Activated T-helper 2 cell treated with anti-CD3 and anti-CD28 coated beads, Interferon-gamma antibody, Interleukin-2, Interleukin-4, amounts not matched to agents 10 μg/mL and 5 μg/mL and 100 μg/mL, durations not matched to agents 14 hours and 24 hours and 36 hours (primary cell): ENCODE measurements around the gene BICD1. TPM values are rescaled to one million over a fixed set of nuclear protein-coding genes. Genes with fewer than 3 reads are reported as not detected.

Experiments used
- DNase-seq: peaks from one replicate; pipeline ENCODE4 v3.0.0; 2021; ENCODE audit warnings: low spot score
- H3K27ac Mint-ChIP-seq: one replicate; pipeline ENCODE4 v1.8.0; 2021; ENCODE audit warnings: mixed read lengths
- H3K27me3 Mint-ChIP-seq: one replicate; pipeline ENCODE4 v1.8.0; 2021; ENCODE audit warnings: low read depth, mixed read lengths
- H3K36me3 Mint-ChIP-seq: one replicate; pipeline ENCODE4 v1.8.0; 2021; ENCODE audit warnings: low read depth, mixed read lengths
- H3K4me1 Mint-ChIP-seq: one replicate; pipeline ENCODE4 v1.8.0; 2021; ENCODE audit warnings: low read depth, mixed read lengths
- H3K4me3 Mint-ChIP-seq: one replicate; pipeline ENCODE4 v1.8.0; 2021; ENCODE audit warnings: low read depth, mild to moderate bottlenecking, moderate library complexity, mixed read lengths
- H3K9me3 Mint-ChIP-seq: one replicate; pipeline ENCODE4 v1.8.0; 2021; ENCODE audit warnings: mixed read lengths
- intact Hi-C: fragments of 100-400 bp; cut with micrococcal nuclease; formaldehyde crosslinking; loops from one replicate; pipeline ENCODE4 v1.15.1; 2023
- total RNA-seq: library from RNA; stranded (reverse); gene quantifications from 2 replicates; pipeline ENCODE4 v1.2.3, GENCODE V29; 2022

The BICD1 gene
- total RNA-seq, 1 donor from 2014 or later, result 8.0 TPM

DNA sequence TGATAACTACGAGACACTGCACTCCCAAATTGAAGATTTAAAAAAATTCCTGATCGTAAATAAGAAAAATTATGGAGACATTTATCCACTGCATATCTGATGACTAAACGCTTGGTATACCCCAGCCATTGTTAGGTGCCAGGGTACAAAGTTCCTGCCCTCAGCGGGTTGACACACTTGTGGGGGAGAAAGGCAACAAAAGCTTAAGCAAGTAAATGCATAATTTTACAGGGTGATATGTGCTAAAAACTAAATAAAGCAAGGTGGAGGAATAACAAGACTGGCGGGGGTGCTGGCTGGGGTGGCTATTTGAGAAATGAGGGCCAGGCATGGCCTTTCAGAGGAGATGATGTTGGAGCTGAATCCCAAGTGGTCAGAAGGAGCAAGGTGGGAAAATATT is 25.0 kb downstream of the BICD1 start:
- Mint-ChIP-seq H3K4me1 (peaks cover 11% of the 10 kb centered on the region), H3K27me3 (peaks cover 27% of the 10 kb centered on the region), H3K4me3 (no peak overlapping the region), H3K36me3 (no peaks in the 10 kb centered on the region), H3K27ac (no peak overlapping the region), H3K9me3 (no peaks in the 10 kb centered on the region)
- no peak for DNase-seq
- intact Hi-C loops, result loop anchor here (5.0 to 10.0 kb wide), 5 partner anchors 67 to 407 kb away; partner anchors contain the start of gene AMN1

DNA sequence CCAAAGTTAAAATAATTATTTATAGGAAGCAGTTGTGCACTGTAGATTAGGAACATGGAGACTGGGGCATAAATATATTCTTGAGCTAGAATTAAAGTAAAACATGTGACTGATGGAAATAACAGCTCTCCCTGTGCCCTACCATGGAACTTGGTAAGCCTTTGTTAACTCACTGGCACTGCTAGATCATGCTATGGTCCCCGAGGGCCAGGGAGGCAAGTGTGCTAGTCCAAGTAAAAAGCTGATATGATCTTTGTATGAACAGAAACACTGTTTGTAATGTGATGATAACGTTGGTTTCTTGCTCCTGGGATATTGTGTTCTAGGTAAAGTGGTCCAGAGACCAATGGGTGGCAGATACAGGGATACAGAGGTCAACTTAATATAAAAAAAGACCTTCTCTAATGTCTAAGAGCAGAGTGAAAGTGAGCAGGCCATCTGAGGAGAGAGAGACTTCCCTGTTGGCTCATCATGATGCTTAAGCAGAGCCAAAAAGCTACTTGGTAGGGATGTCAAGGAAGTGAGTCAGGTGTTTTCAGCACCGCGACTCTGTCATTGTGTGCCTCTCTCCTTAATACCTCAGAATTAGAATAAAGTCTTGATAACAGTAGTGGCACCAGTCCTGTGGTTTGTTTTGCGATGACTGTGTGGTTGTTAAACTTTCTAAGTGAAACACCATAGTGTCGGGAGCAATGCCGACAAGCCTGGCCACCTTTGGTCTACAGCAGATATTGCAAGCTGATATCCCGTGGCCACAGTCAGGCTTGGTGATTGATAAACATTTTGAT is 27.6 kb downstream of the BICD1 start:
- no peak overlapping the region for H3K4me3 Mint-ChIP-seq
- intact Hi-C loops, result loop anchor here (1.0 to 10.0 kb wide), 10 partner anchors 14 to 481 kb away; partner anchors contain the start of genes AMN1 and ETFBKMT

DNA sequence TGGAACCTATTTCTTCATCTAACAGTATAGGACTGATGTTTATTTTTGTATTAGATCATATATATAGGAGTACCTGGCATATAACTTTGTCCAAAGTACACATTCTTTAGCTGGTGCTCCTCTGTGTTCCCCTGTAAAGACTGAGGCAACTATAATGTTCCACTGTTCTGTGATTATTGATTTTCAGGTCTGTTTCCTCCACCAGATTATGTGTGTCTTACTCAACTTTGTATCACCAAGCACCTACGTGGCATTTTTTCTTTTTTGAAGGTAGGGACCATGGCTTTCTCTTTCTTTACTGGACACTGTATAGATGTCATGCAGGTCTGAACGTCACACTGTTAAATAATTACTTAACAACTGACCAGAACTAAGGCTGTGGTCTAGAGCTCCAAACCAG is 29.3 kb downstream of the BICD1 start:
- no peak overlapping the region for H3K4me3 Mint-ChIP-seq
- H3K9me3 Mint-ChIP-seq, result no peaks in the 10 kb centered on the region
- no peak for DNase-seq
- intact Hi-C loops, result loop anchor here (2.0 to 10.0 kb wide), 7 partner anchors 71 to 411 kb away; partner anchors contain the start of gene AMN1
- no peak overlapping the region for H3K27ac Mint-ChIP-seq
- no peaks in the 10 kb centered on the region for H3K36me3 Mint-ChIP-seq
- H3K27me3 Mint-ChIP-seq, result peaks cover 45% of the 10 kb centered on the region
- H3K4me1 Mint-ChIP-seq, result peaks cover 22% of the 10 kb centered on the region

More for the DNA sequence above, 27.6 kb downstream of the BICD1 start:
- peaks cover 32% of the 10 kb centered on the region for H3K27me3 Mint-ChIP-seq
- peaks cover 16% of the 10 kb centered on the region for H3K4me1 Mint-ChIP-seq
- no peaks in the 10 kb centered on the region for H3K36me3 Mint-ChIP-seq
- H3K9me3 Mint-ChIP-seq, result no peaks in the 10 kb centered on the region
- DNase-seq, result peak; percentile 38
- H3K27ac Mint-ChIP-seq, result peak overlapping the region; percentile 42

DNA sequence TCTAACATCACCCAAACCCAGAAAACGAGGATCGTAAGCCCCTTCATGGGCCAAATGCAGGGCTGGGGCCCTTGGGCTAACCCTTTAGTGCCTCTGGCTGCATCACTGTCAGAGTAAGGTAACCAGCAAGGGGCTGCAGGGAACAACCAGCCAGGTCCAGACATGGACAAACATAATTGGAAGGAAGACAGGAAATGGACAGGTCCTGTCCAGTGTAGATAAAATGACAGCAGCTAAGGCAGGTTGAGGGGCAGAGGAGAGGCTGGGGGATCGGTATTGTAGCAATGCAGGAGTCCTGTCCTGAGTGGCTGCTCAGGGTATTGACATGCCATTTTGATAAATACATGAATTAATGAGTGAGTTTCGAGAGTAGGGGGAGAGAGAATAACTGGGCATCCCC is 29.8 kb downstream of the BICD1 start:
- intact Hi-C loops, result loop anchor here (5.0 to 10.0 kb wide), 6 partner anchors 72 to 412 kb away; partner anchors contain the start of gene AMN1
- Mint-ChIP-seq H3K27me3 (peaks cover 49% of the 10 kb centered on the region), H3K4me3 (no peak overlapping the region), H3K36me3 (no peaks in the 10 kb centered on the region), H3K27ac (no peak overlapping the region), H3K4me1 (peaks cover 22% of the 10 kb centered on the region), H3K9me3 (no peaks in the 10 kb centered on the region)
- DNase-seq, result no peak

DNA sequence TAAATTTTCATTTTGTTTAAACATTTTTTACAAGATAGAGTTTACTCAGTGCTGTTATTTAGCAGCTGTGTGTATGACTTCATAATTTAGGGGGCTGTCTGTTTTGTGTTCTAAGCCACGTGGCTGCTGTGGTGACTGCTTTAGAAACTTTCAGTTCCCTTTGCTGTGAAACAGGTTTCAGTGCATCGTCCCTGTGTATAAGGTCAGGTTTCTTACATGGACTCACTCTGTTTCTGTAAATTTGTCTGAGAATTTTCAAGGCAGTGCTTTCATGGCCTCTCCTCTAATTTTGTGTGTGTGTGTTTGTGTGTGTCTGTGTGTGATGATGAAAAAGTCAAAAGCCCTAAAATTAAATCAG is 32.4 kb downstream of the BICD1 start:
- peak overlapping the region; percentile 47 for H3K4me3 Mint-ChIP-seq
- H3K27ac Mint-ChIP-seq, result no peak overlapping the region
- peaks cover 24% of the 10 kb centered on the region for H3K4me1 Mint-ChIP-seq
- H3K9me3 Mint-ChIP-seq, result no peaks in the 10 kb centered on the region
- DNase-seq, result peak; percentile 16
- intact Hi-C loops, result loop anchor here (5.0 to 10.0 kb wide), 6 partner anchors 74 to 414 kb away; partner anchors contain the start of gene AMN1
- H3K27me3 Mint-ChIP-seq, result peaks cover 56% of the 10 kb centered on the region
- no peaks in the 10 kb centered on the region for H3K36me3 Mint-ChIP-seq

GRCh38 chr12:32140877-32141276 is 34.2 kb downstream of the BICD1 start:
- Mint-ChIP-seq H3K4me3 (no peak overlapping the region), H3K4me1 (peaks cover 15% of the 10 kb centered on the region), H3K36me3 (no peaks in the 10 kb centered on the region)

GRCh38 chr12:32145096-32145495 is 38.4 kb downstream of the BICD1 start:
- Mint-ChIP-seq H3K4me1 (peaks cover 4% of the 10 kb centered on the region), H3K4me3 (no peak overlapping the region), H3K9me3 (no peaks in the 10 kb centered on the region), H3K27me3 (peaks cover 35% of the 10 kb centered on the region), H3K36me3 (no peaks in the 10 kb centered on the region), H3K27ac (no peak overlapping the region)
- DNase-seq, result no peak
- intact Hi-C loops, result no loop called here

More at GRCh38 chr12:32140877-32141276, 34.2 kb downstream of the BICD1 start:
- H3K9me3 Mint-ChIP-seq, result no peaks in the 10 kb centered on the region
- intact Hi-C loops, result no loop called here
- H3K27ac Mint-ChIP-seq, result no peak overlapping the region
- DNase-seq, result no peak
- peaks cover 52% of the 10 kb centered on the region for H3K27me3 Mint-ChIP-seq

DNA sequence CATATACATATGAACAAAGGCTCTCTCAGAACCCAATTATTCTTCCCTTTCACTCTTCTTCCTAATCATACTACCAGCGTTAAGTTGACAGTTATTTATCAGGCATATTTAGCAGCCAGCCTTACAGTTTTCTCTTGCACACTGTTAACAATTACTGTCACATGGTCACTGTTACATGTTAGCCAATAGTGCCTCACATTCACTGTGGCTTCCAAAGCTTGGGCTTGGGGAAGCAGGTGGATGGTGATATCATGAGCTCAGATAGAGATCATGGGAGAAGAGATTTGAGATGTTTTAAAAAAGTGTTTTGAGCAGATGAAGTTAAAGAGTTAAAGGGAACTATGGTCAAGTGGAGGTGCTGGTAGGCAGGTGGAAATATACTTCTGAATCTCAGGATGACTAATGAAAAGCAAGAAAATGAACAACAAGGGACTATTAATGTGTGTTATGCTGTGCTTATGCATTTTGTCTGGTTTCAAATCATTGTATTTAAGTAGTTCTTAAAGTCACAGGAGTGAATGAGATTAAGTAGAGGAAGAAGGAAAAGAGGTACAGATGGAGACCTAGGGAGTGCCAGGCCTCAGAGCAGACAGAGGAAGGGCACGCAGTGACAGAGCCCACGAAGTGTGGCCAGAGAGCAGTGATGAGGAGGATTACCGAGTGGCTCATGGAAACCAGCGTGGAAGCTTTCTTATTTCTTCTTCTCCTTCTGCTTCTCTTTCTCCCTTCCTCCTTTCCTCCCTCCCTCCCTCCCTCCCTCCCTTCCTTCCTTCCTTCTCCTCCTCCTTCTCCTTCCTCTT is 39.6 kb downstream of the BICD1 start:
- peaks cover 3% of the 10 kb centered on the region for H3K4me1 Mint-ChIP-seq

GRCh38 chr12:32148372-32148771 is 41.7 kb downstream of the BICD1 start:
- no peak overlapping the region for H3K4me3 Mint-ChIP-seq

More for the DNA sequence above, 39.6 kb downstream of the BICD1 start:
- no peak overlapping the region for H3K4me3 Mint-ChIP-seq
- H3K36me3 Mint-ChIP-seq, result no peaks in the 10 kb centered on the region
- no peaks in the 10 kb centered on the region for H3K9me3 Mint-ChIP-seq
- no peak overlapping the region for H3K27ac Mint-ChIP-seq
- no peak for DNase-seq
- H3K27me3 Mint-ChIP-seq, result peaks cover 23% of the 10 kb centered on the region
- intact Hi-C loops, result no loop called here

DNA sequence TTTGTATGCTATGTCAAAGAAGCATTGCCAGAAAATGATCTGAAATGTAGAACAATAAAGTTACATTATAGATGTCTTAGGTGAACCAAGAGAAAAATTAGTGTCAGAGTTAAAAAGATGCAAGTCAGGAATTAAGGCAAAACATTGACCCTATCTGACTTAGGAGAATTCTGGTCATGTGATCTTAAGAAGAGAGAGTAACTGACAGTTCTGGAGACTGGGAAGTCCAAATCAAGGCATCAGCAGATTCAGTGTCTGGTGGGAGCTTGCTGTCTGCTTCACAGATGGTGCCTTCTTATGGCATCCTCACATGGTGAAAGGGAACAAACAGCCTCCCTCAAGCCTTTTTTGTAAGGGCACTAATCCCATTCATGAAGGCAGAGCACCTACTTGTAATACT is 42.8 kb downstream of the BICD1 start:
- no peaks in the 10 kb centered on the region for H3K4me1 Mint-ChIP-seq
- H3K27me3 Mint-ChIP-seq, result peaks cover 1% of the 10 kb centered on the region
- H3K4me3 Mint-ChIP-seq, result no peak overlapping the region
- H3K27ac Mint-ChIP-seq, result no peak overlapping the region
- no peaks in the 10 kb centered on the region for H3K9me3 Mint-ChIP-seq
- no peak for DNase-seq
- H3K36me3 Mint-ChIP-seq, result no peaks in the 10 kb centered on the region
- intact Hi-C loops, result no loop called here

More at GRCh38 chr12:32148372-32148771, 41.7 kb downstream of the BICD1 start:
- no peaks in the 10 kb centered on the region for H3K36me3 Mint-ChIP-seq
- no peak for DNase-seq
- no peaks in the 10 kb centered on the region for H3K9me3 Mint-ChIP-seq
- H3K27me3 Mint-ChIP-seq, result peaks cover 12% of the 10 kb centered on the region
- no peak overlapping the region for H3K27ac Mint-ChIP-seq
- no peaks in the 10 kb centered on the region for H3K4me1 Mint-ChIP-seq
- intact Hi-C loops, result no loop called here

DNA sequence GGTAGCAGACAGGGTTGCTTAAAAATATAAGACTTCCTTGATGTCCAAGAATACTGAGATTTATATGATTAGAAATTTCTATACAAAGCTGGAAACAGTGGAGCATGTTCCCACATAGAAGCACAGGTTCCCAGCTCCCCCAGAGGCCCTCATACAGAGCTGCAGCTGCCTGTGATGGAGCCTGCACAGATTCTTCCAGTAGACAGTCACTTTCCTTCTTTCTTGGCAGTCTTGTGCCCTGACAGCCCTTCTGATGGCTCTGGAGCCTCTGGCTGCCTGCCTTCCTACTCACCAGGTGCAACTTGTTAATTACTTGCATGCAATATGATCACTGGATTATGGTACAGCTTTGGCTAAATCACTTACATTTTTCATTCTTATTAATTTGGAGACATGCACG is 44.4 kb downstream of the BICD1 start:
- Mint-ChIP-seq H3K27ac (no peak overlapping the region), H3K36me3 (no peaks in the 10 kb centered on the region), H3K9me3 (no peaks in the 10 kb centered on the region), H3K4me1 (no peaks in the 10 kb centered on the region), H3K4me3 (no peak overlapping the region), H3K27me3 (peaks cover 3% of the 10 kb centered on the region)
- no peak for DNase-seq
- intact Hi-C loops, result no loop called here

DNA sequence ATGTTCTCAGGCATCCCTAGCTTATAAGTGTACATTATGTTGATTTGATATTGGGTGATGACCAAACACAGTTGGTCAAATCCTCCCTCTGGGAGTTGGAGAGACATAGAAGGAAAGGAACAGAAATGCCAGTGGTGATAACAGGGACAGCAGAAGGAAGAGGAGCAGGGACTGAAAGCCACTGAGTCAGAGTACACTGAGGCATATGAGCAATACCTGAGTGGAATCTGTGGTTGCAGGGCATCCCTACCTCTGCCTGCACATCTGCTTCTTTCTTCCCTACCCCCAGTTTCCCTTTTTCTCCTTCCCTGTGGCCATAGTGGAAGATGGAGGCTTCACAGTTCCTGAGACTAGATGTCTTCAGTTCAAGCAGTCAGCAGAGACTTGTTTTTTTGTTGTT is 44.9 kb downstream of the BICD1 start:
- Mint-ChIP-seq H3K4me1 (no peaks in the 10 kb centered on the region), H3K9me3 (no peaks in the 10 kb centered on the region), H3K27ac (no peak overlapping the region), H3K27me3 (peaks cover 3% of the 10 kb centered on the region), H3K36me3 (no peaks in the 10 kb centered on the region), H3K4me3 (no peak overlapping the region)
- no peak for DNase-seq
- intact Hi-C loops, result no loop called here

- DNase-seq, result no peak
- Mint-ChIP-seq H3K4me1 (no peaks in the 10 kb centered on the region), H3K36me3 (no peaks in the 10 kb centered on the region), H3K9me3 (no peaks in the 10 kb centered on the region), H3K27ac (no peak overlapping the region), H3K4me3 (no peak overlapping the region), H3K27me3 (peaks cover 3% of the 10 kb centered on the region)
- intact Hi-C loops, result no loop called here
These were observed 48.4 kb downstream of the BICD1 start for GRCh38 chr12:32155041-32155440.
